Mammary epithelial cell (primary cell): ENCODE measurements around the gene STK33.

Experiments
- CTCF ChIP-seq, 2 donors: IDR thresholded peaks in 1 of 2; conservative IDR thresholded peaks in 1 of 2; 2 replicates each; pipeline ENCODE4 v1.5.1; 2011 to 2012; ENCODE audit warnings: inconsistent platforms in 2 of 2, low read length in 2 of 2, mild to moderate bottlenecking in 2 of 2, control low read depth in 1 of 2, low read depth in 1 of 2; ENCODE audit not compliant: insufficient read depth in 1 of 2; ENCODE audit errors: extremely low read depth in 1 of 2
- EZH2 ChIP-seq: IDR thresholded peaks from 2 replicates; pipeline ENCODE4 v1.6.1; 2012; ENCODE audit warnings: low read length, inconsistent platforms, borderline replicate concordance

- TF ChIP-seq CTCF (conservative IDR thresholded peaks at IDR 0.05 in 1 of 2, IDR thresholded peaks at IDR 0.05 in 1 of 2; ENCODE audit: extremely low read depth in 1 of 2, insufficient read depth in 1 of 2, low read depth in 1 of 2, low read length in 2 of 2) = no peak
- no peak for TF ChIP-seq EZH2
Measured at GRCh38 chr11:8370812-8371515, 223.1 kb downstream of the STK33 start.
